Measurements from ENCODE around the gene HDGFL1.

DNA sequence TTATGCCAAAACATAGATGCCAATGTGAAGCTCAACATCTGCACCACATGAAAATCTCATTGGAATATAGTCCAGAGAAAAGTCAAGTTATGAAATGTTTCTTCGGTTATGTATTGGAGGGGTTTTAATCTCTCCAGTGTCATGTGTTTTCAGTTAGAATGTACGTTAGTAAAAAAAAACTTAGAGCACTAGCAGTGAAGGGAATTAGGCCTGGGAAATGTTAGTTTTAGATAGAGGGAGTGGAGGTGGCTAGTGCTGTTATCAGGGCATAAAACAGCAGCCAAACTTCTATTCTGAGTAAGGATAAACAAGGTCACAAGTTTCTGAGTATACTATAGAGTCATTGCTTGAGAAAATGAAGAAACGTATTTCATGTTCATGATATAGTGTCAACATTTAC is 42.9 kb downstream of the HDGFL1 start:
- TF ChIP-seq, protein P1, sequence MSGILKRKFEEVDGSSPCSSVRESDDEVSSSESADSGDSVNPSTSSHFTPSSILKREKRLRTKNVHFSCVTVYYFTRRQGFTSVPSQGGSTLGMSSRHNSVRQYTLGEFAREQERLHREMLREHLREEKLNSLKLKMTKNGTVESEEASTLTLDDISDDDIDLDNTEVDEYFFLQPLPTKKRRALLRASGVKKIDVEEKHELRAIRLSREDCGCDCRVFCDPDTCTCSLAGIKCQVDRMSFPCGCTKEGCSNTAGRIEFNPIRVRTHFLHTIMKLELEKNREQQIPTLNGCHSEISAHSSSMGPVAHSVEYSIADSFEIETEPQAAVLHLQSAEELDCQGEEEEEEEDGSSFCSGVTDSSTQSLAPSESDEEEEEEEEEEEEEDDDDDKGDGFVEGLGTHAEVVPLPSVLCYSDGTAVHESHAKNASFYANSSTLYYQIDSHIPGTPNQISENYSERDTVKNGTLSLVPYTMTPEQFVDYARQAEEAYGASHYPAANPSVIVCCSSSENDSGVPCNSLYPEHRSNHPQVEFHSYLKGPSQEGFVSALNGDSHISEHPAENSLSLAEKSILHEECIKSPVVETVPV (CRISPR knock-in tag; IDR thresholded peaks at IDR 0.05): no peak
- no peak for TF ChIP-seq CSDC2 (CRISPR knock-in tag; IDR thresholded peaks at IDR 0.05)
- no peak for TF ChIP-seq ZFP30 (CRISPR knock-in tag; IDR thresholded peaks at IDR 0.05)
- TF ChIP-seq, protein P2, sequence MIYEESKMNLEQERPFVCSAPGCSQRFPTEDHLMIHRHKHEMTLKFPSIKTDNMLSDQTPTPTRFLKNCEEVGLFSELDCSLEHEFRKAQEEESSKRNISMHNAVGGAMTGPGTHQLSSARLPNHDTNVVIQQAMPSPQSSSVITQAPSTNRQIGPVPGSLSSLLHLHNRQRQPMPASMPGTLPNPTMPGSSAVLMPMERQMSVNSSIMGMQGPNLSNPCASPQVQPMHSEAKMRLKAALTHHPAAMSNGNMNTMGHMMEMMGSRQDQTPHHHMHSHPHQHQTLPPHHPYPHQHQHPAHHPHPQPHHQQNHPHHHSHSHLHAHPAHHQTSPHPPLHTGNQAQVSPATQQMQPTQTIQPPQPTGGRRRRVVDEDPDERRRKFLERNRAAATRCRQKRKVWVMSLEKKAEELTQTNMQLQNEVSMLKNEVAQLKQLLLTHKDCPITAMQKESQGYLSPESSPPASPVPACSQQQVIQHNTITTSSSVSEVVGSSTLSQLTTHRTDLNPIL (CRISPR knock-in tag; IDR thresholded peaks at IDR 0.05; ENCODE audit: low read depth): no peak
- no peak for TF ChIP-seq RARB (CRISPR knock-in tag; IDR thresholded peaks at IDR 0.05)
- no peak for TF ChIP-seq TOX (CRISPR knock-in tag; IDR thresholded peaks at IDR 0.05; ENCODE audit: borderline replicate concordance)
- no peak for TF ChIP-seq ZNF565 (CRISPR knock-in tag; conservative IDR thresholded peaks at IDR 0.05; ENCODE audit: low read depth)
- TF ChIP-seq OSR1 (CRISPR knock-in tag; IDR thresholded peaks at IDR 0.05): no peak
- no peak for TF ChIP-seq PPARA (CRISPR knock-in tag; IDR thresholded peaks at IDR 0.05; ENCODE audit: borderline replicate concordance)

All from SK-N-SH treated with all-trans-retinoic acid at 6 μM for 48 hours (cell line).